GM21825 (cell line): Measurements from ENCODE around the gene AKIRIN2.
A peak's percentile ranks its signal among the peaks of the same experiment; 100 is the strongest.
"Not testable (repeated sequence)": the region's sequence is repeated elsewhere in the genome, so short reads cannot be mapped to it uniquely, and the experiment has no call there.

ENCODE experiments used
- ATAC-seq: cut with Tn5 transposase; IDR thresholded peaks from one replicate; pipeline ENCODE4 v1.9.1; 2021; ENCODE audit warnings: mild to moderate bottlenecking, moderate library complexity; ENCODE audit not compliant: unreplicated experiment

The AKIRIN2 gene

DNA sequence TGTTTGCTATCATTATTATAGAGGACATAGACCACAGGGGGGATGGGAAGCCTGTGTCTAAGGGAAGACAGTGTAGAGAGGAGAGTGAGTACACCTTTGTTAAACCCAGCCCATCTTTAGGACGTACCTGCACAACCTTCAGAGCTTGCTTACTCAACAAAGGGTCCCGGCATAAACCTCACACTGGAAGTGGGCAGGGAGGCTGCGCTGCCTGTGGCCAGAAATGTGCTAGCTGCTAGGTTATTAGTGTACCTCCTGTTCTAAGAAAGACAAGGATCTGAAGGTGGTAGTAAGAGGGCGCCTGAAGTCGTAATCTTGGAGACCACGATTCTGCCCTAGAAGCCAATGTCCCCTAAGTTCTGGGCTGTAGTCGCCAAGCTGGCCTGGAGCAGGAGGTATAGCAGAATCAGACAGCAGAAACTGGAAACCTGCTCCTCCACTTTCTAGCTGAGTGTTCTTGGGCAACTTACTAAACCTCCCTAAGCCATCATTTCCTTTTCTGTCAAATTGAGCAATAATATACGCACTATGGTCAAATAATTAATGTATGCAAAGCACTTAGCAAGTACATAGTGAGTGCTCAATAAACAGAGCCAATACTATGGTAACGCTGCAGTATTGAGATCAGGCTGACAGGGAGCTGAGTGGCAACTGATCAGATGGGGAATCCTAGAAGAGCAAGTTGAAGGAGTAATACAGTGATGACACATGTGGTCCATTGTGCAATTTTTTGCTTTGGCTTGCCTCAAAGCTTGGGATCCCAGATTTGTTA lies 16.8 kb upstream of the AKIRIN2 start:
- ATAC-seq, result no peak

DNA sequence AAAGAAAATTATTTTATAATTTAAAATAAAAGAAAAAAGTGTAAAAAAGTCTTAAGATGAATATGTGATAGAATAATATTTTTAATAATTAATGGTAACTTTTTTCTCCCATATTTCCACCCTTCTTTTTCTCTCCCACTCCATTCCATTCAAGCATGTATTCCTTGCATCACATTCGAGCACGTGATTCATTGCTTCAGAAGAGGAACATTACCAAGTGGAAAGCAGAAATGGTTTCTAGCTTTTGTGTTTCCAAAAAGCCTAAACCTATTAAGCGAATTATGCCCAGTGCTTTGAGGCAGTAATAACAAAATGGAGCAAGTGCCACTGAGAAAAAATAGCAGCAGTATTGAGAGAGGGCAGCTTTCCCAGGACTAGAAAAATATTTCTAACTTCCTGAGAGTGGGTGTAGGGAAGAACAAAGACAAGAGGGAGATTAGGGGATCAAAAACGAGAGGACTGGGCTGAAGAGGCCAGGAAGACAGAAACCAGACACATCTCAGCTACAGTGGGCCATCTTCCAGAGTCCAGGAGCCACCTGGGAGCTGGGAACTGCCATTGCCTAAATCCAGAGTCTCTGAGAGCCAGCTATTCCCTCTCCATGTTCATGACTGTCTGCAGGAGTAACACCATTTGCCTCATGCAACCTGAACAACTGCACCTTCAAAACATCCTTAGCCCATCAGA lies 15.0 kb upstream of the AKIRIN2 start:
- ATAC-seq, result no peak

DNA sequence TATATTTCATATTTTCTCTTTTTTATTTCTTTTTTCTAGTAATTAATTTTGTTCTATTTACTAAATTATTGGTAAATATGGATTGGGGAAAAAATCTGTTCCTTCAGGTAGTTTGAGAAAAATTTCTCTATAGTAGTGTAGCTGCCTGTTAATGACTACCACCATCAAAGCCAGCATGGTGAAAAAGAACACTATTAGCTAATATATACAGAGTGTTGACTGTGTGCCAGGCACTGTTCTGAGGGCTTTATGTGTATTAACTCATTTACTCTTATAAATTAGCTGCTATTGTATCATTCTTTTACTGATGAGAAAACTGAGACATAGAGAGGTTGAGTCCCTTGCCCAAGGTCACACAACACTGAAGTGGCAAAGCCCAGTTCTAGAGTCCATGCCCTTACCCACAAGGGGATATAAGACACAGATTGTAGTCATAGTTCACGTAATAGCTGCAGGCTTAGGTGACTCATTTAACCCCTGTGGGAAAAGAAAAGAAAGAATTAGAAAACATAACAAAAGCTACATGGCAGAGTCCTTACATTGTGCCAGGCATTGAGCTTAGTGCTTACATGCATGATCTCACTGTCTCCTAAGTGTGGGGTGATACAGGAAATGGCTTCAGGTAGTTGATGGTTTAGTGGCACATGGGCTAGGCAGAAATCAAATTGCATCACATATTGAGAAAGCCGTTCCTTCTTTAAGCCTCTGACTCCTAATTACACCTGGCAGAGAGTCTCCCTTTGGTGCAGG lies 12.2 kb upstream of the AKIRIN2 start:
- ATAC-seq, result peak; percentile 49

DNA sequence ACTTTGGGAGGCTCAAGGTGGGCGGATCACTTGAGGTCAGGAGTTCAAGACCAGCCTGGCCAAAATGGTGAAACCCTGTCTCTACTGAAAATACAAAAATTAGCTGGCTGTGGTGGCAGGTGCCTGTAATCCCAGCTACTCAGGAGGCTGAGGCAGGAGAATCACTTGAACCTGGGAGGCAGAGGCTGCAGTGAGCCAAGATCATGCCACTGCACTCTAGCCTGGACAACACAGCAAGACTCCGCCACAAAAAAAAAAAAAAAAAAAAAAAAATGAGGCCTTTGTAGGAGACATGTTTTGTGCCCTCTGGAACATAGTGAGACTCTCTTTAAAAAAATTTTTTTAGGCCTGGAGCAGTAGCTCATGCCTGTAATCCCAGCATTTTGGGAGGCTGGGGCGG lies 10.7 kb upstream of the AKIRIN2 start:
- not testable (repeated sequence) for ATAC-seq

DNA sequence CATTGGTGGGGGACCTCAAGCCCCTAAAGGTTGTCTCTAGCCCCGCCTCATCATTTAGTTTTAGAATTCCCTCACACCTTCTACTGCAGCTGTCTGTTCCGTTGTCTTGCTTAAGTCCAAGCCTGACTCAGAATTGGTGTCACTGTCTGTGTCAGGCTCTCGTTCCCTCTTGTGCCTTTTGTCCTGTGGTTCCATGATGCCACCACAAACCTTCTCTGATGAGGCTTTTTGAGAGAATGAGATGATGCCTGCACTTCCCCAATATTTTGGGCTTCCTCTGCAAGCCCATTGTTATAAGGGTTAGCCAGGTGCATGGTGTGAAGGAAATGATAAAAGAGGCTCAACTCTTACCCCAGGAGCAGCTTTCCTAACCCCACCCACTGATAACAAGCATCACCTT lies 8.1 kb upstream of the AKIRIN2 start:
- no peak for ATAC-seq

DNA sequence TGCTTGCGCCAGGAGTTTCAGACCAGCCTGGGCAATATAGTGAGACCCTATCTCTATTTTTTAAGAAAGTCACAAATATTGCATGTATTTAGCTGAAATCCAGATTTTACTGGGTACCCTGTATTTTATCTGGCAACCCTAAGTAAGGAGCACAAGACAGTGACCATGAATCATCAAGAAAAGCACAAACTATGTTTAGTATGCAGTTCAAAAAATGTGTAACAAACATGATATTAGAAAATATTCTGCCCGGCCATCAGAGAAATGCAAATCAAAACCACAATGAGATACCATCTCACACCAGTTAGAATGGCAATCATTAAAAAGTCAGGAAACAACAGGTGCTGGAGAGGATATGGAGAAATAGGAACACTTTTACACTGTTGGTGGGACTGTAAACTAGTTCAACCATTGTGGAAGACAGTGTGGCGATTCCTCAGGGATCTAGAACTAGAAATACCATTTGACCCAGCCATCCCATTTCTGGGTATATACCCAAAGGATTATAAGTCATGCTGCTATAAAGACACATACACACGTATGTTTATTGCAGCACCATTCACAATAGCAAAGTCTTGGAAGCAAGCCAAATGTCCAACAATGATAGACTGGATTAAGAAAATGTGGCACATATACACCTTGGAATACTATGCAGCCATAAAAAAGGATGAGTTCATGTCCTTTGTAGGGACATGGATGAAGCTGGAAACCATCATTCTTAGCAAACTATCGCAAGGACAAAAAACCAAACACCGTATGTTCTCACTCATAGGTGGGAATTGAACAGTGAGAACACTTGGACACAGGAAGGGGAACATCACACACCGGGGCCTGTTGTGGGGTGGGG lies 6.8 kb upstream of the AKIRIN2 start:
- not testable (repeated sequence) for ATAC-seq

DNA sequence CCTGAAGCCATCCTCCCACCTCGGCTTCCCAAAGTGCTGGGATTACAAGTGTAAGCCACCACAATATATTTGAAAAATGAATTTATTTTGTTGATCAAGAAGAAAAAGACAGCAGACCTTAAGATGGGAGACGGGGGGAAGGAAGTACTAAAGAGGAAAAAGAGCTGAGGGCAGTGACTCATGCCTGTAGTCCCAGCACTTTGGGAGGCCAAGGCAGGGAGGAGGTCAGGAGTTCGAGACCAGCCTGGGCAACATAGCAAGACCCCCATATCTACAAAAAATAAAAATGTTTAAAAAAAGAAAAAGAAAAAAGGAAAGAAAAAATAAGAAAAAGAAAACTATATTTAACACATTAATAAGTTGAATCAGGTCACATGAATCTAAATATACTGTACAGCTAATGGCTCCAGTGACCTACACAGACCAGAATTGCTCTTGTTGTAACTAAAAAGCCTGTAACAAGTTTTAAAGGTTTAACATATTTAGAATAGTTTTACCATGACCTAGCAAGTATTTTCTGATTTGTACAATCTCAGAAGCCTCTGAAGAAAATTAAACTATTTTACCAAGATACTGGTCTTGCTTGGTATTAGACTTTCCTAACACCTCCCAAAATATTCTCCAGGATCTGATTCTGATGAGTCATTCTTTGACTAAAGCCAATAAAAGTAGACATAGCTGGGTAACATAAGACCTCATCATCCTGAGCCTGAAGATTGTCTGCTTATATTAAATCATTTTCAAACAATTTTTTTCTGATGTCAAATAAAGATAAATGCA lies 4.3 kb upstream of the AKIRIN2 start:
- no peak for ATAC-seq

DNA sequence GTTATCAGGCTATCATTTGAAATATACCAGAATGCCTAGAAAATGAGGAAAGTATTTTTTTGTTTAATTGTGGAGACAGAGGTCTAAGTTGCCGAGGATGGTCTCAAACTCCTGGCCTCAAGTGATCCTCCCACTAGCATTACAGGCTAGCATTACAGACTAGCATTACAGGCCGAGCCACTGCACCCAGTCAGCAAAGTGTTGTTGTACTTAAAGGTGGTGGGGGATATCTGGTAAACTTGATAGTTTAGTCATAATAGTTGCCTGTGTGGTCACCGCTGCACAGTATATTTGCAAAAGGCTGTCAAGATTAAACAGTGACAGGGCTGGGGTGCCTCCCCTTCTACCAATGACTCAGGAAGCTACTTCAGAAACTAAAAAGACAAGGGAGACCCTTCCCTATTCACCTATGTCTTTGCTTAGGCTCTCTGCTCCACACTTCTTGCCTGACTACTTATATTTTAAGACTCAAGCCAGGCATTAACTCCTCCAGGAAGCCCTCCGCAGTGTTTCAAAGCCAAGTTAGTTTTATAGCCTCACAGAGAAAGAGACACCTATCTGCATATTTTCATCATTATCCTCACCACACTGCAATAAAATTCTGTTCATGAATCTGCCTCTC lies 3.1 kb upstream of the AKIRIN2 start:
- peak; percentile 56 for ATAC-seq

DNA sequence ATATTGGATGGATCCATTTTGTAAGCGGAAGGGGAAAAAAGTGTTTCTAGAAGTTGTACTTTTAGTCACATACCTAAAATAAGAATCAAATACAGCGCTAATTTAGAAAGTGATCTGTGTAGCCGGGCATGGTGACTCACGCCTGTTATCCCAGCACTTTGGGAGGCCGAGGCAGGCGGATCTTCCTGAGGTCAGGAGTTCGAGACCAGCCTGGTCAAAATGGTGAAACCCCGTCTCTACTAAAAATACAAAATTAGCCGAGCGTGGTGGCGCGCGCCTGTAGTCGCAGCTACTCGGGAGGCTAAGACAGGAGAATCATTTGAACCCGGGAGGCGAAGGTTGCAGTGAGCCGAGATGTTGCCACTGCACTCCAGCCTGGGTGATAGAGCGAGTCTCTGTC lies 1.0 kb upstream of the AKIRIN2 start:
- ATAC-seq, result not testable (repeated sequence)

DNA sequence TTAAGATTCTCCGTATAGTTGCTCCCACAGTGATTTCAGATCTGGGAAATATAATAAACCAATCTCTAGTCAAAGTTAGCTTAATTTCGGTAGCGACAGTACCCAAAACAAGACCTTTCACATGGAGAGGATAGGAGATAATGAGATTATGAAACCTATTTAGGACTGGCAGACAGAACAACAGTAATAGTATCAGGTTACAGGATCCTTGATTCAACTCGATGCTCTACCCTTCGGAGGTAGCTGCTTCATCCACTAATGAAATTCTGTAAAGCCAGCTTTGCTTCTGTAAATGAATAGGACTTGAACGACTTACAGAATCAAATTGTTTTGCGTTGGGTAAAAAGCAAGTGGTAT lies 534 bp upstream of the AKIRIN2 start:
- ATAC-seq, result peak; percentile 21

DNA sequence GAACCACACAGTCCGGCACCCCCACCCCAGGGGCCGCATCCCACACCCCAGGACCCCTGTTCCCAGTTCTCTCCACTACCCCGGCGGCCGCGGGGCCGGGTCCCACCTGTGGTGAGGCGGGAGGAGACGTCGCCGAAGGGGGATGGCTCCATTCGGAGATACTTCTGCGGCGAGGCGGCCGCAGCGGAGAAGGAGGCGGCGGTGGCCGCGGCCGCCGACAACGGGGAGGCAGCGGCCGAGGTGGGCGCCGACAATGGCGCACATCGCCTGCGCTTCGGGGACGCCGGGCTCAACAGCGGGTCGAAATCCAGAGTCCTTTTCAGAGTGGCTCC lies 723 bp downstream of the AKIRIN2 start:
- peak; percentile 0 for ATAC-seq

DNA sequence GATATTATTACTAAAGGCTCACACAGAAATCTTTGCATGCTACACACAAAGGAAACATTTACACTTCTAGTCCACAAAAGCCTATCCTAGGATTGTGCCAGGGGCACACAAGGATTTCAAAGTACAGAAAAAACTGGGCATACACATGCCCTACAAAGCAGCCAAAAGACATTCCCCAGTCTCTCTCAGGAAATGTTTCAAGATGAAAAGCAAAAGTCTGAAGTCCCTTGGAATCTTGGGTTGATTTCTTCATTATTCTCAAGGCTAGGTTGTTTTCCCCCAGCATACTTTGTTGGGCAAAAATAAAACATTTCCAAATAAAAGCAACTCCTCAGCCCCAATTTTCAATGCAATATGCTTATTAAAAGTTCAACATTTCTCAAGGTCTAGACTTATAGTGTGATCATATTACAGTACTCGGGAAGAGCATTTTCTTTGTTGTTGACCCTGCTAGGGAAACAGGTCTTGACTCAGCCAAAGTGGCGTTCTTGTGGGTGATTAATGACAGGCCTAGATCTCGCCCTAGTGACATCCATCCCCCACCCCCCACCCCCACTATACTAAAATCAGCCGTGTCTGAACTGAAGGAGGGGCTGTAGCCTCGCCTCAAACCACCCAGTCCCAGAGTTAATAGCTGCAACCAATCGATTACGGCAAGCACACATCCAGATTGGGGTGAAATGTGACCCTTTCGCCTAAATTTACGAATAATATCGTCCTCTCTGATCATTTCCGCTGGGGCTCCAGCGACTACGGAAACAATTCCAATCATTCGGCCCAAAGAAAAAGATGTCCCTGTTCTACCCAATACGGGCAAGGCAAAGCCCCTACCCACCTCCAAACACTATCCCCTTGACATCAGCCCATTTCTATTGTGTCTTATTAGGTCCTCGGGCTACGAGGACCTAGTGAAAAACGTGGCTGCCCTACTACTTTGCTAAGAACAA lies 1.4 kb downstream of the AKIRIN2 start:
- no peak for ATAC-seq

DNA sequence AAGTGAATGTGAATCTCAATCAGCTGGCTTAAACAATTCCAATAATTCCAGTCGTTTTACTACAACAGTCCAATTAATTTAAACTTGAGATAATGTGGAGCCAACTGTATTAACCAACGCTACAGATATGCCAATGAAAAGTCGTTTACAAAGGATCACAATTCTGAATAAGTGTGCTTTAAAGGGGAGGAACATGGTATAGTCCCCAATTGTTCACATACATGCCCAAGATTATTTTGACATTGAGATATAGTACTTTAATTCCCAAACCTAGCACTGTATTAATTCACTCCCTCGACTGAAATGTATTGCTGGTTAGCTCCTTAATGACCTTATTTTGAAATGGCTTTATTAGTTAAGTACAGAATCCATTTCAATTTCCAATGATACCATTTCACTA lies 2.5 kb downstream of the AKIRIN2 start:
- no peak for ATAC-seq

DNA sequence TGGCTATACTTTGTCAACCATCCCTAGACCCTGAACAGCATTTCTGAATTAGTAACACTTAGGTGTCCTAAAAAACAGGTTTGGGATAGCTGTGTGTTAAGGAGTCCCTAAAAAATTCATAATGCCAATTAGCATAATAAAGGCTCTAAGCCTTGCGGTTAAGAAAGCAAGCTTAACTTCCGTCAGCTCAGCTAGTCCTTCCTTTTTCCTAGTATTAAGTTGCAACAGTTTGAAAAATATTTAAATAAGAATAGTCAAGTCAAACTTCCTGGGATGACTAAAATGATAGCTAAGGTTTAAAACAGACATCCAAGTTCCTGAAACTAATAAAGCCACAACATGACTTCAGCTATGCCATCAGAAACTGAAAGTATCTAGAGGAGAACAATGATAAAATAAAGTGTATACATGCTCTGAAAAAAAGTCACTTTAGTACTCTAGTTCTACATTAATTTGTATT lies 3.5 kb downstream of the AKIRIN2 start:
- ATAC-seq, result no peak

DNA sequence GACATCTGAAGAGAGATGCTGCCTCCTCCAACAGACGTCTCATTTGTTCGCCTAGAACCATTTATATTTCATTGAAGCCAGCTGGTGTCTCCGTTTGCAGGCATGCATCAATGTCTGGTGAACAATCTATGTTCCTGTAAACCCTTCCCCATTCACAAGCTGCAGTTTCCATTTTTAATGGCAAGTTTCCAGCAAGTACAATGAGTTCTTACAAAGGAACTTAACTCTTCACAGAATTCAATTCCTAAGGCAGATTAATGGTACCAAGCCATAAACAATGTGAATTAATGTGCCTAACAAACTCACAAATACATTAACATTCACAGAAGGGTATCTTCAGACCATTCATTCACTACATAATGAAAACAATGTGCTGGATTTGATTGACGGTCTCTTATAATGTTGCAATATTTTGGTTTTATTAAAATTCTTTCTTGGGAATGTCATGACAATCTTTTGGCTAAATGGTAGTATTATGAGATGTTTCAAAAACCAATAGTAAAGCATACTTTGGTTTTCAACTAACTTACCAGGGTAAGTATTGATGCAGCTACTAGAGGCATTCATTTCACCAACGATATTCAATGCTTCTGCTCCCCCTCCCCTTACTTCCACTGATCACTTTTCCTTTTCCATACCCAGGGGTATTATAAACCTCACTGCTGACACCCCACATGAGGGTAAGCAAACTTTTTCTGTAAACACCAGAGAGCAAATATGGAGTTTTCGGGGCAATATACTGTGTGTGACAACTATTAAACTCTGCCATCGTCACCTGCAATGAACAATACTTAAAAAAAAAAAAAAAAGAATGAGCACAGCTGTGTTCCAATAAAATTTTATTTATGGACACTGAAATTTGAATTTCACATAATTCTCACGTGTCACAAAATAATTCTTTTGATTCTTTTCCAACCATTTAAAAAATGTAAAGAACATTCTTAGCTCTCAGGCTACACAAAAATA lies 4.2 kb downstream of the AKIRIN2 start:
- no peak for ATAC-seq

DNA sequence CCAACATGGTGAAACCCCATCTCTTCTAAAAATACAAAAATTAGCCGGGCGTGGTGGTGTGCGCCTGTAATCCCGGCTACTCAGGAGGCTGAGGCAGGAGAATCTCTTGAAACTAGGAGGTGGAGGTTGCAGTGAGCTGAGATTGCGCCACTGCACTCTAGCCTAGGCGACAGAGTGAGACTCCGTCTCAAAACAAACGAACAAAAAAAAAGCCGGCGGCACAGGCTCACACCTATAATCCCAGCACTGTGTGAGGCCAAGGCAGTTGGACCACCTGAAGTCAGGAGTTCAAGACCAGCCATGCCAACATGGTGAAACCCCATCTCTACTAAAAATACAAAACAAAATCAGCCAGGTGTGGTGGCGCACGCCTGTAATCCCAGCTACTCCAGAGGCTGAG lies 5.2 kb downstream of the AKIRIN2 start:
- ATAC-seq, result not testable (repeated sequence)

DNA sequence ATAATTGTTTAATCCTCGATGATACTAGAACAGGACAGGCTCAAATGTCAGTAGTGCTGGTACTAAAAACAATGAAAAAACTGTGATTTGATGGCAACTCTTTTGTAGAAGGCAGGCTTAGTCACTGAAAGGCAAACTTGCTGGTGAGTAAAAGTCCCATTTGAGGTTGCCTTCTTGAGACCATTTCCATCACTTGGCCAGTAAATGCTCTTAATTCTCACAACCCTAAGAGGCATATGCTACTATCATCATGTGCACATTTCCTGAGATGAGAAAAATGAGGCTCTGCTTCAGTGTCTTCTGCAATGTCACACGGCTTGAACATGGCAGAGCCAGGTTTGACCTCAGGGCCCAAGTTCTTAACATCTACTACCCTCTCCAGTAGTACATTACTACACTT lies 9.9 kb downstream of the AKIRIN2 start:
- ATAC-seq, result no peak

DNA sequence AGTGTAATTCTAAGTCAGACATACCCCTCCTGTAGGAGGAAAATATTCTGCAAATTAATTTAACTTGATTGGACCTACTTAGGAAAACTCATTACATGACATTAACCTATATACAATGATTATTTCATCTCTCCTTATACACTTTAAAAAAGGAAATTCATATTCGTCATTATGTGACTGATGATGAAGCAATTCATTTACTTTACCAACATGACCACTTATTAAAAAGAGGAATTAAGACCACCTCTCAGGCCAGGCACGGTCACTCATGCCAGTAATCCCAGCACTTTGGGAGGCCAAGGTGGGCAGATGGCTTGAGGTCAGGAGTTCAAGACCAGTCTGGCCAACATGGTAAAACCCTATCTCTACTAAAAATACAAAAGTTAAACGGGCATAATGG lies 11.6 kb downstream of the AKIRIN2 start:
- no peak for ATAC-seq
